IPS-18c (cell line): ENCODE measurements around the gene KCNA2.

ENCODE experiments used
- H3K4me3 ChIP-seq: 2 replicates; pipeline ENCODE4 v1.7.0; 2013; ENCODE audit warnings: low read depth, mild to moderate bottlenecking, low read length, moderate library complexity; ENCODE audit not compliant: insufficient read depth
- H3K9me3 ChIP-seq: one replicate; pipeline ENCODE4 v1.6.1; 2013; ENCODE audit warnings: mild to moderate bottlenecking, low read length, moderate library complexity; ENCODE audit not compliant: control insufficient read depth, insufficient read depth

Gene KCNA2

GRCh38 chr1:110608247-110608646, 2.1 kb upstream of the KCNA2 start:
- peak overlapping the region; percentile 22; the same call in 1 of the 2 replicates for H3K4me3 ChIP-seq
- no peaks in the 10 kb centered on the region for H3K9me3 ChIP-seq

- Histone ChIP-seq H3K9me3 (no peaks in the 10 kb centered on the region), H3K4me3 (peak overlapping the region; percentile 22)
These were observed 1.5 kb upstream of the KCNA2 start for GRCh38 chr1:110607536-110608230.

GRCh38 chr1:110606657-110607535, 738 bp upstream of the KCNA2 start:
- H3K4me3 ChIP-seq = peak overlapping the region; percentile 73
- H3K9me3 ChIP-seq = no peaks in the 10 kb centered on the region

- Histone ChIP-seq H3K9me3 (no peaks in the 10 kb centered on the region), H3K4me3 (peak overlapping the region; percentile 73)
These were observed 712 bp downstream of the KCNA2 start for GRCh38 chr1:110605446-110605845.

GRCh38 chr1:110604586-110605148, 1.5 kb downstream of the KCNA2 start:
- no peak overlapping the region for H3K4me3 ChIP-seq
- H3K9me3 ChIP-seq = no peaks in the 10 kb centered on the region

GRCh38 chr1:110603058-110603457, 3.1 kb downstream of the KCNA2 start:
- Histone ChIP-seq H3K4me3 (no peak overlapping the region), H3K9me3 (no peaks in the 10 kb centered on the region)

GRCh38 chr1:110602466-110602865, 3.7 kb downstream of the KCNA2 start:
- H3K9me3 ChIP-seq = no peaks in the 10 kb centered on the region
- H3K4me3 ChIP-seq = no peak overlapping the region

- Histone ChIP-seq H3K4me3 (no peak overlapping the region), H3K9me3 (no peaks in the 10 kb centered on the region)
These were observed 4.8 kb downstream of the KCNA2 start for GRCh38 chr1:110601332-110601731.

- no peak overlapping the region for H3K4me3 ChIP-seq
- no peaks in the 10 kb centered on the region for H3K9me3 ChIP-seq
These were observed 5.4 kb downstream of the KCNA2 start for GRCh38 chr1:110600716-110601115.

GRCh38 chr1:110597966-110598365, 8.2 kb downstream of the KCNA2 start:
- Histone ChIP-seq H3K9me3 (no peaks in the 10 kb centered on the region), H3K4me3 (no peak overlapping the region)

- no peaks in the 10 kb centered on the region for H3K9me3 ChIP-seq
- H3K4me3 ChIP-seq = no peak overlapping the region
These were observed 9.8 kb downstream of the KCNA2 start for GRCh38 chr1:110596312-110596711.

- H3K4me3 ChIP-seq = no peak overlapping the region
These were observed 10.8 kb downstream of the KCNA2 start for GRCh38 chr1:110595353-110595710.

GRCh38 chr1:110594456-110595352, 11.5 kb downstream of the KCNA2 start:
- Histone ChIP-seq H3K9me3 (no peaks in the 10 kb centered on the region), H3K4me3 (no peak overlapping the region)

More at GRCh38 chr1:110595353-110595710, 10.8 kb downstream of the KCNA2 start:
- H3K9me3 ChIP-seq = no peaks in the 10 kb centered on the region

GRCh38 chr1:110593902-110594301, 12.3 kb downstream of the KCNA2 start:
- H3K9me3 ChIP-seq = no peaks in the 10 kb centered on the region
- no peak overlapping the region for H3K4me3 ChIP-seq

GRCh38 chr1:110591956-110592355, 14.2 kb downstream of the KCNA2 start:
- Histone ChIP-seq H3K9me3 (no peaks in the 10 kb centered on the region), H3K4me3 (no peak overlapping the region)

GRCh38 chr1:110588991-110589390, 17.2 kb downstream of the KCNA2 start:
- Histone ChIP-seq H3K4me3 (no peak overlapping the region), H3K9me3 (peaks cover 2% of the 10 kb centered on the region)

- Histone ChIP-seq H3K4me3 (no peak overlapping the region), H3K9me3 (peaks cover 2% of the 10 kb centered on the region)
These were observed 17.7 kb downstream of the KCNA2 start for GRCh38 chr1:110588486-110588885.
